Activated T-cell treated with anti-CD3 and anti-CD28 coated beads for 4 hours (primary cell): ENCODE data around the gene DIO3.
"Not testable (repeated sequence)": the region's sequence is repeated elsewhere in the genome, so short reads cannot be mapped to it uniquely, and the experiment has no call there.

ENCODE experiments used
- DNase-seq: peaks from one replicate; pipeline ENCODE4 v3.0.0-alpha.2; 2020

The DIO3 gene

DNA sequence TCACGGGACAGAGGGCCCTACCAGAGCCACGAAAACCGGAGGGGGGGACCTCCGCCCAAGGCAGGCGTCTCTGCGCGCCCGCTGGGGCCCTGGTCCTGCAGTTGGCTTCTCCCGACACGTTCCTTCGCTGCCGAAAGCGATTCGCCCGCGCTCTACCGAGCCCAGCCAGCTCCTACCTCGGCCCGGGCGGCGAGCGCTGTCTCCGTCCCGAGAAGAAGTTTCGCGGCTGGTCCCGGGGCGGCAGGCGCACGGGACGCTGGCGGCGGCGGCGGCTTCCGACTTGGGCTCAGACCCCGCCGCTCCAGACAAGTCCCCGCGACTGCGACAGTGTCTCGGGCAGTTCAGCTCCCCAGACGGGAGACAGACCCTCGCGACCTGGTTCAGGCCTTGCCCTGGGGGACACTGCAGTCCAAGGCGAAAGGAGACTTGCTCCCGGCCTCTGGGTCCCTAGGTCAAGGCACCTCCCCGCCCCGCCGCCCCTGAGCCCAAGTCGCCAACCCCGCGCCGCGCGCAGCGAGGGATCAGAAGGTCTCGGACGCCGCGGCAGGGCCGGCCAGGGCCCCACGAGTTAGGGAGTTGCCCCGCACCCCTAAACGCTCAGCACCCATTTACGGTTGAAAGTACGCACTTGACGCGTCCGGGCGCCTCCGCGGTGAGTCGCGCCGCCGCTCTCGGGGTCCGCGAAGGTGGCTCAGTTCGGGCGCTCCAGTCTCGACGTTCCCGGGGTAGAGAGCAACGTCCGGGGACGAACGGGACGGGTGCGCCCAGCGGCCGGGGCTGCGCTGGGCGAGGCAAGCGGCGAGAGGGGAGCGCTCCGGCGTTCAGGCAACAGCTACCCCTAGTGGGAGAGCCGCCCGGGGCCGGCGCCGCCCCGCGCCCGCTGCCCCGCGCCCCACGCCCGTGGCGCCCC is 1.4 kb upstream of the DIO3 start:
- no peak for DNase-seq

DNA sequence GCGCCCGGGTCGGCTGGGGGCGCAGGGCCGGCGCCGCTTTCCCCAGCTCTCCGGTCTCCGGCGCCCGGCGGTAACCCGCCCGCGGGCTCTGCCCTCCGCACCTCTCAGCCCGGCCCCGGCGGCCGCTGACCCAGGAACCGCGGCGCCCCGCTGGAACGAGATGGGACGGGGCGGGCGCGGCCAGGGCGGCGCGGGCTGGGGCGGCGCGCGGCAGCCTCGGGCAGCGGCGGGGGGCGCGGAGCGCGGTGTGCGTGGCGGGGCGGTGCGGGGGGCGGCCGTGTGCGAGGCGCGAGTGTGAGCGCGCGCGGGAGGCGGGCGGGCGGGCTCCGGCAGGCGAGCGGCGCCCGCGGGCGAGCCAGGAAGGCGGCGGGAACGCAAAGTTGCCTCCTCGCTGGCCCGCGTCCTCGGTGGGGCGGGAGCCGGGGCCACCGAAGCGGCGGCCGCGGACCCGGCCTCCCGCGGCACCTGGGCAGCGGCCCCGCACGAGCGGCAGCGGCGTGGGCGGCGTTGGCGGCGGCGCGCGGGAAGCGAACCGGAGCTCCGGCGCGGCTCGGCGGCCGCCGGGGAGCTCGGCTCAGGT is 671 bp upstream of the DIO3 start:
- no peak for DNase-seq

GRCh38 chr14:101561897-101562490 is 699 bp downstream of the DIO3 start:
- DNase-seq, result no peak

DNA sequence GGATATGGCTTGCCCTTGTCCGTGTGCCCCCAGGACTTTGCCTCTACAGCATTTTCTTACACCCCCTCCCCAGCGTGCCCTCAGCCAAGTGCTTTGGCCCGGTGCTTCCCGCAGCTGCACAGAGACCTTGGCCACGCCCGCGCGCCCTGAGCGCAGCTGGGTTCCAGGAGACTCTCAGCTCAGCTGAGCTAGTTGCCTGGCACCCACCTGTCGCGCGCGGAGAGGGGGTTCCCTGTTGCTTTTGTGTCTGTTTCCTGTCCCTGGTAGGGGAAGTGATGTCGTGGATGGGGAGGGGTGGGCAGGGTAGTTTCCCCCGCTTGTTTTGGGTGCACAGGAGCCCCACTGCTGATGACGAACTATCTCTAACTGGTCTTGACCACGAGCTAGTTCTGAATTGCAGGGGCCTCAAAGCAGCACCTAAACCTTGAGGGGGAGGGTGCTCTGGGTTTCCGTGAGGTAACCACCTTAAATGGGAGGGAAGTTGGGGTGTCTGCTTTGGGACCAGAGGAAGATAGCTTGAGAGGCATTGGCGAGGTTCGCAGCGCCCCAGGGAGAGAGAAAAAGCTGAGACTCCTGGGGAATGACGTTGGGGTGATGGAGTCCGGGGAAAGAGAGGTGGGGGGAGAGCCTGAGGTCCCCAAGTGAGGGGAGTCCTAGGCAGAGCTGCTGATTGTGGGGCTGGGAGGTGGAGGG is 1.5 kb downstream of the DIO3 start:
- no peak for DNase-seq

GRCh38 chr14:101563352-101563653 is 2.0 kb downstream of the DIO3 start:
- no peak for DNase-seq

- no peak for DNase-seq
Observed at GRCh38 chr14:101563654-101564443, 2.6 kb downstream of the DIO3 start.

GRCh38 chr14:101564444-101564776 is 3.1 kb downstream of the DIO3 start:
- no peak for DNase-seq

DNA sequence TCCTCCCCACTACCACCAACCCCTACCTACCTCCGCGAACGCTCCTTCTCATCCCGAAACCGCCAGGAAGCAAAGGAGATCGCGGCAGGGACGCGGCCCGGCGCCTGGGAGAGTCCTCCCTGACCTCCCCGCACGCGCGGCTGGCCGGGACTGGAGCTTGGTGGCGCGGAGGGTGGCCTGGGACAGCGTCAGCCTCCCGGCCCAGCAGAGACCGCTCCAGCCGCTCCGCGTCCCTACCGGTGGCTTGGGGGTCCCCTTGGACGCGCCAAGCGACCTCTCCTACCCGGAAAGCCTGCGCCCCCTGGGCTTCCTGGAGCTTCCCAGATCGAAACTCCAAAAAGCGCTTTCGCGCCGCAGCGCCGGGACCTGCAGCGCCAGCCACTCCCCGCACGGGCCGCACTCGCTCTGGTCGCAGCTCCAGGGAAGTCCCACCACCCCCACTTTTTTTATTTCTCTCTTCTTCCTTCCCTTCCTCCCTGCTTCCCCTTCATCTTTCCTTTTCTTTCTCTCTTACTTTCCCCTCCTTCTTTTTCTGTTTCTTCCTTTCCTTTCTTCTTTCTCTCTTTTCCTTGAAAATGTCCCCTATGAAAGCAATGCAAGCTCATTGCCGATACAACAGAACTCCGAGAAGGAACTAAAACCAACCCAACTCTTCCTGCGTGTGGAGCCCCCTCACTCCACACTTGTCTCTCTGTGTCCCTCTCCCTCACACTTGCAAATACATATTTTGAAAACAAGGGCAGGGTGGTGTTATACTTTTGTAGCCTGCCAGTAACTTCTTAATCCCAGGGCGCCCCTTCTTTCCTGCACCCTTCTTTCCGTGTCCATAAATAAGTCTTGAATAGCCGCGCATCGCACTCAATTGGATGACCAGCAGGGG is 3.8 kb downstream of the DIO3 start:
- DNase-seq, result no peak

DNA sequence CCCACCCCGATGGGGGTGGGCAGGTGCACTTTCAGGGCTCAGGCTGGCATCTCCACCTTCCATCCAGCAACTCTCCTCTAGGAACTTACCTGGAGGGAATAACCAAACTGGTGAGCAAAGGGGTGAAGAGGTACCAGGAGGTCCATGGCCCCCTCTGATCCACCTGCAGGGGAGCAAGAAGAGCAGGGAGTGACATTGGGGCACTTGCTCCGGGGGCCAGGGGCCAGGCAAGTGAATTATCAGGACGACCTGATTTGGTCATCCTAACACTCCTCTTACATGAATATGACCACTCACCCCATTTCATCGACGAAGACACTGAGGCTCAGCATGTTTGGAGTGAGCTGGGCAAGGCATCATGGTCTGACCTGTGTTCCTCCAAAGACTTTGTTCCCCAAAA is 6.0 kb downstream of the DIO3 start:
- no peak for DNase-seq

DNA sequence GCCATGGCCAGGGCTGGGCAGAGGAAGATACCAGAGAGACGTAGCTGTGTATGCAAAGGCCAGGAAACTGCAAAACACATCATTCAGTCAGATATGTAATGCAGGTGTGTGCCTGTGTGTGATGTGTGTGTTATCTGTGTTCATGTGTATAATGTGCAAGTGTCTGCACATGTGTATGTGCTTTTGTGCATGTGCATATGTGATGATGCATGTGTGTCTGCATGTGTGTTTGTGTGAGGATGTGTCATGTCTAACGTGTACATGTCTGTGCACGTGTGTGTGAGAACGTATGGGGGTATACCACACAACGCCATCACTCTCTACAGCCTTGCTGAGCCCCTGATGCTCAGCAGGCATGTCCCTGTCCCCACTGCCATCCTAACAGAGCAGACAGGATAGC is 9.7 kb downstream of the DIO3 start:
- no peak for DNase-seq

- not testable (repeated sequence) for DNase-seq
Observed at GRCh38 chr14:101572526-101572925, 11.2 kb downstream of the DIO3 start.

- no peak for DNase-seq
Observed at GRCh38 chr14:101573289-101573688, 12.0 kb downstream of the DIO3 start.

GRCh38 chr14:101575581-101575980 is 14.3 kb downstream of the DIO3 start:
- no peak for DNase-seq

GRCh38 chr14:101577221-101577909 is 16.1 kb downstream of the DIO3 start:
- DNase-seq, result no peak

DNA sequence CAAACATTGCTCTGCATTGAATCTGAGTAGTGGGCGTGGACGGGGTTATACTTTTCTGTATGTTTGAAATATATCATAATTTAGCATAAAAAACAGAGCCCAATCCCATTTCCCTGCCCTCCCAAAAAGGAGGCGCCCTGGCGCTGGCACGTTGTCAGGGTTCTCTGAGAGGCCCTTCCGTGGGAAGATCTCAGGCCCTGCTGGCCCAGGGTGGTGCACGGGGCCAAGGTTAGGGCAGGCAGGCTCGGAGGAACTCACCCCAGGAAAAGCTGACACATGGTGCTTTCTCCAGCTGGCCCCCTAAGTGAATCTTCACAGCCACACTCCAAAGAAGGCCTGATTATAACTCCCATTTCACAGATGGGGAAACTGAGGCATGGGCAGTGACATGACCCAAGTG is 17.2 kb downstream of the DIO3 start:
- no peak for DNase-seq

GRCh38 chr14:101579372-101580080 is 18.2 kb downstream of the DIO3 start:
- no peak for DNase-seq

DNA sequence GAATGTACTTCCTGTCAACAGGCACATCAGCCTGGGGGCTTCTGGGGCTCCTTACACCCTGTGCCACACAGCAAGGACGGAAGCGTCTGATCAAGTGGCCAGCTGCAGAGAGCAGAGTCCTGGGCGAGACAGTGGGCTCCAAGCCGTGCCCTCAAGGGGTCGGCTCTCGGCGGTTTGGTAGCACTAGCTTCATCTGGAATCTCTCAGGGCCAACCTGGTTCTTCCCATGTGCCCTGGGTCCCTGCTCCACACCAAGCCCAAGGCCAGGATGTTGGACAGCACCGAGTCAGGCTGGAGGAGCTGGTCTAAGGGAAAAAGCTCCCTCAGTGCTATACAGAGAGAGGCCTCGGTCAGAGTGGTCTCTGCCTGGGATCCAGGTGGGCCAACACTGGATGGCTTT is 20.5 kb downstream of the DIO3 start:
- DNase-seq, result no peak

- DNase-seq, result no peak
Observed at GRCh38 chr14:101582294-101582693, 21.0 kb downstream of the DIO3 start.

DNA sequence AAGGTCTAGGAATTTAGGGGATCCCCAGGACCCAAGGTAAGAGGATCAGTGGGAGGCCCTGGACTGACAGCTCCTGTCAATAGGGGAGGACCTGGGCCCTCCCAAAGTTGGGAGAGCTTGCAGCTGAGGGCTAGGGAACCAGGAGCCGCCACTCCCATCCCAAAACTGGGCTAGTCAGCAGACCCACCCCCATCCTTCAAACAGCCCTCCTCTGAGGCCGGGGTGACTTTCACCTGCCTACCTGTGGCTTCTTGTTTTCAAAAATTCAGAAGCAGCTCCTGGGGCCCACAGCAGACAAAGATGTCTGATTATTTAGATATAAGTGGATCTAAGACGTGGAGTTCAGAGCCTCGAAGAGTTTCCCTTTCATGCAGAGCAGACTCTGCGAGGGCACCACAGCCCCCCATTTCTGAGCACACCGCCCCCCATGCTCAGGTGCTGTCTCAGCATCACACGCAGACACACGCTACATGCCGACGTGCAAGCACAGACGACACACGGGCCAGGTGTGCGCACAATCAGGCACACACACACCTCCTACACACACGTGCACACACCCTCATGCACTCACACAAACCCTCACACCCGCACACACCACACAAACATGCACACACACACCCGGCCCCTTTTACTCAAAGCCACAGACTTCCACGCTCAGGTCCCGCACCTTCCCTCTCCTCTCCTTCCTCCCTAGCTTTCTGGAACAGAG is 21.9 kb downstream of the DIO3 start:
- DNase-seq, result no peak

- DNase-seq, result no peak
Observed at GRCh38 chr14:101583715-101584054, 22.4 kb downstream of the DIO3 start.
